PC-9 (cell line): ENCODE measurements around the gene FBXL15. TPM values are rescaled to one million over a fixed set of nuclear protein-coding genes. Genes with fewer than 3 reads are reported as not detected.

Source experiments
- BruUV-seq: library from RNA; stranded (reverse); fragments of 400-500 nt; replicated peaks from 2 replicates; lab custom pipeline; 2021; lab: Mats Ljungman, UMichigan
- CTCF ChIA-PET: fragments of 300-600 bp; sonication (Branson Sonifier 250); formaldehyde crosslinking; loops from one replicate; lab custom pipeline; 2022; ENCODE audit warnings: antibody characterized with exemption; lab: Charles Lee
- POLR2A ChIA-PET: fragments of 300-600 bp; sonication (Branson Sonifier 250); formaldehyde crosslinking; loops from one replicate; lab custom pipeline; 2022; ENCODE audit warnings: antibody characterized with exemption; ENCODE audit not compliant: unreplicated experiment; lab: Charles Lee
- DNase-seq, 2 experiments: peaks; one replicate each; pipeline versions ENCODE4 v3.0.0 to v3.0.0-alpha.2; 2015 to 2022; ENCODE audit warnings: mixed read lengths in 1 of 2
- H2AFZ ChIP-seq: fragments of 200-600 bp; sonication (generic); 2 replicates; pipeline ENCODE4 v1.8.1; 2017; ENCODE audit warnings: antibody characterized with exemption
- H3F3A ChIP-seq: fragments of 200-600 bp; sonication (generic); 2 replicates; pipeline ENCODE4 v1.8.1; 2017; ENCODE audit warnings: antibody characterized with exemption, mild to moderate bottlenecking, low read depth; ENCODE audit not compliant: insufficient read depth
- H3K27ac ChIP-seq: fragments of 200-600 bp; sonication (generic); 2 replicates; pipeline ENCODE4 v1.6.1; 2016; ENCODE audit warnings: mixed run types
- H3K27me3 ChIP-seq: fragments of 200-600 bp; sonication (generic); 2 replicates; pipeline ENCODE4 v1.6.1; 2016; ENCODE audit warnings: low read depth, mixed run types; ENCODE audit not compliant: insufficient read depth
- H3K36me3 ChIP-seq: fragments of 200-600 bp; sonication (generic); 2 replicates; pipeline ENCODE4 v1.6.1; 2016; ENCODE audit warnings: low read depth, mixed run types
- H3K4me1 ChIP-seq: fragments of 200-600 bp; sonication (generic); replicated peaks from 2 replicates; pipeline ENCODE4 v1.6.1; 2016; ENCODE audit warnings: mixed run types; ENCODE audit not compliant: insufficient read depth
- H3K4me2 ChIP-seq: fragments of 200-600 bp; sonication (generic); 2 replicates; pipeline ENCODE4 v1.6.1; 2017; ENCODE audit warnings: mixed run types
- H3K4me3 ChIP-seq: fragments of 200-600 bp; sonication (generic); 2 replicates; pipeline ENCODE4 v1.6.1; 2016; ENCODE audit warnings: mixed run types
- H3K79me2 ChIP-seq: fragments of 200-600 bp; sonication (generic); 2 replicates; pipeline ENCODE4 v1.6.1; 2017; ENCODE audit warnings: low read depth, mixed run types
- H3K9me2 ChIP-seq: fragments of 200-600 bp; sonication (generic); 2 replicates; pipeline ENCODE4 v1.8.1; 2017; ENCODE audit warnings: mild to moderate bottlenecking; ENCODE audit not compliant: insufficient read depth
- H3K9me3 ChIP-seq: fragments of 200-600 bp; sonication (generic); 2 replicates; pipeline ENCODE4 v1.8.1; 2016; ENCODE audit warnings: low read depth; ENCODE audit not compliant: insufficient read depth
- H4K20me1 ChIP-seq: fragments of 200-600 bp; sonication (generic); 2 replicates; pipeline ENCODE4 v1.8.1; 2017; ENCODE audit not compliant: insufficient read depth
- EZH2 ChIP-seq: fragments of 200-600 bp; sonication (generic); IDR thresholded peaks from 2 replicates; pipeline ENCODE4 v1.8.0; 2017; ENCODE audit warnings: antibody characterized with exemption, low read depth
- intact Hi-C: fragments of 100-400 bp; cut with micrococcal nuclease; formaldehyde crosslinking; loops from one replicate; pipeline ENCODE4 v1.10.0; 2022; ENCODE audit not compliant: unreplicated experiment
- total RNA-seq: library from RNA; stranded (reverse); gene quantifications from 2 replicates; pipeline ENCODE4 v1.2.3, GENCODE V29; 2021
- TF ChIP-seq, protein P1 (sequence below): fragments of 200-600 bp; sonication (generic); conservative IDR thresholded peaks from 2 replicates; pipeline ENCODE4 v1.6.1; 2017; ENCODE audit warnings: mixed run types, antibody characterized with exemption, mild to moderate bottlenecking, moderate library complexity

Gene FBXL15
- total RNA-seq, 1 experiment from 2014 or later: 6.2 TPM

DNA sequence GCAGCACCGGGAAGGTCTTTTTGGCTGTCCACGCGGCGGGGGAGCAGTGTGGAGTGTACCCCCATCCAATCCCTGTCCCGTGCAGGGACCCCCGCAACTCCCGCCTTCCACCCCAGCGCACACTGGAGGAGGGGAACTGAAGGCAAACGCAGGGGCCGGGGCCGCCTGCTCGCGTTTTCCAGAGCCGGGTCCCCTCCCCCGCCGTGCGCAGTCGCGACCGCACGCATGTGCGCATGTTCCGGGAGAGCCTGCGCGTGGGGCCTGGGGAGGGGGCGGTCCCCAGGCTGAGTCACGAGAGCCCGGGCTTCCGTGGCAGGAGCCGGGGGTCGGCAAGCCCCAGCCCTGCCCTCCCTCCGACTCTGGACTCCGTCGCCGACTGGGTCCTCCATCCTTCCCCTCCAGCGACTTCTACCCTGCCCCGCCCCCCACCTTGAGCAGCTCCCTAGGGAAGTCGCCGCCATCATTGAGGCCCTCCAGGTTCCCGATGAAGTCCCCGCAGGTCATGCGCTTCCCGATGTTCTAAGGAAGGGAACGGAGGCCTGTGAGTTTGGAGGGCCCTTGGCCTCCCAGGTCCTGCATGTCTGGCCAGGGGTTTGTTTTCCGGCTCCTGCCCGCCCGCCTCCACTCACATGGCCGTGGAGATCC is 10.1 kb upstream of the FBXL15 start:
- no peak for DNase-seq
- H3K4me3 ChIP-seq: no peak overlapping the region
- no peak overlapping the region for H3K27ac ChIP-seq
- H3K4me2 ChIP-seq: no peak overlapping the region
- no peak for TF ChIP-seq EZH2
- TF ChIP-seq, protein P1, sequence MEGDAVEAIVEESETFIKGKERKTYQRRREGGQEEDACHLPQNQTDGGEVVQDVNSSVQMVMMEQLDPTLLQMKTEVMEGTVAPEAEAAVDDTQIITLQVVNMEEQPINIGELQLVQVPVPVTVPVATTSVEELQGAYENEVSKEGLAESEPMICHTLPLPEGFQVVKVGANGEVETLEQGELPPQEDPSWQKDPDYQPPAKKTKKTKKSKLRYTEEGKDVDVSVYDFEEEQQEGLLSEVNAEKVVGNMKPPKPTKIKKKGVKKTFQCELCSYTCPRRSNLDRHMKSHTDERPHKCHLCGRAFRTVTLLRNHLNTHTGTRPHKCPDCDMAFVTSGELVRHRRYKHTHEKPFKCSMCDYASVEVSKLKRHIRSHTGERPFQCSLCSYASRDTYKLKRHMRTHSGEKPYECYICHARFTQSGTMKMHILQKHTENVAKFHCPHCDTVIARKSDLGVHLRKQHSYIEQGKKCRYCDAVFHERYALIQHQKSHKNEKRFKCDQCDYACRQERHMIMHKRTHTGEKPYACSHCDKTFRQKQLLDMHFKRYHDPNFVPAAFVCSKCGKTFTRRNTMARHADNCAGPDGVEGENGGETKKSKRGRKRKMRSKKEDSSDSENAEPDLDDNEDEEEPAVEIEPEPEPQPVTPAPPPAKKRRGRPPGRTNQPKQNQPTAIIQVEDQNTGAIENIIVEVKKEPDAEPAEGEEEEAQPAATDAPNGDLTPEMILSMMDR: no peak
- no peaks in the 10 kb centered on the region for H3K9me2 ChIP-seq
- no peak overlapping the region for H2AFZ ChIP-seq
- H4K20me1 ChIP-seq: no peaks in the 10 kb centered on the region
- POLR2A ChIA-PET: no interaction called here
- no peaks in the 10 kb centered on the region for H3K79me2 ChIP-seq
- H3K27me3 ChIP-seq: peaks cover 47% of the 10 kb centered on the region
- intact Hi-C loops: no loop called here
- H3K4me1 ChIP-seq: no peaks in the 10 kb centered on the region
- no peaks in the 10 kb centered on the region for H3F3A ChIP-seq
- no peaks in the 10 kb centered on the region for H3K9me3 ChIP-seq
- BruUV-seq: no TSS peak
- CTCF ChIA-PET: no interaction called here
- no peaks in the 10 kb centered on the region for H3K36me3 ChIP-seq

DNA sequence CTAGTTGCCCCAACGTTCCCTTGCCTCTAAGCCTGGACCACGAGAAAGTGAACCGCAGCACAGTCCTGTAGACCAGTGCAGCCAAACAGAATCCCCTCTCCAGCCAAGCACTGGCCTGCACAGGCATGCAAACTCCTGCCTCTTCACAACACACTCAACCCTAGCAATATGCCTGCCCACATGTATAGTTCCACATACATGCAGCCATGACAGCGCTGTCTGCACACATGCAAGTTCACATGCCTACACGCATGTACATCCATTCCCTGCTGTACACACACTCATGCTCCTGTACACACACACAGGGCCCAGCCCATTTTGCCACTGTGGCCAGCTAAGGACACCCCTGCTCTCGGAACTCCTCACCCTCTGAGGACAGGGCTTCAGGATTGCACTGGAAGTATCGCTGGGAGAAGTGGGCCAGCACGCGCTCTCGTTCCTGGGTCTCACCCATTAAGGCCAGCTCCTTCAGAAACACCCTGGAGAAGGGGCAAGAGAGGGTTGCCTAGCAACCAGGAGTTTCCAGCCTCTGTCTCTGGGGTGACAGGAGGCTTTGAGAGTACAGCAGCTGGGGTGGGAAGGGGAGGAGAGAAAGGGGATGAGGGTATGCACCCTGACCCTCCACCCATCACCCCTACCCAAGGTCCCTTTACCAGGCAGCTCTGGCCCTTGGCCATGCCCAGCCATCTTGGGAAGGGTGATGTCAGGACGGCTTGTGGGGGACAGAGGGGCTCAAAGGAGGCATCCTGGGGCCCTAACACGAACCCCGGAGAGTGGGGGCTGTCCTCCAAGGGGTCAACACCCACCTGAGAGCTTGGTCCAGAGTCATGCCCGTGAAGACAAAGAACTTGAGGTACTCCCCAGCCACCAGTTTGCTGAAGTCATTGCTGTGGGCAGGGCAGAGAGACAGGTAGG is 9.0 kb upstream of the FBXL15 start:
- intact Hi-C loops: no loop called here
- CTCF ChIA-PET: interaction anchor here (0.6 kb wide), 1 partner anchor 10 kb away, joined by 4 read pairs; no protein-coding TSS in a partner anchor
- no peak overlapping the region for H3K4me2 ChIP-seq

DNA sequence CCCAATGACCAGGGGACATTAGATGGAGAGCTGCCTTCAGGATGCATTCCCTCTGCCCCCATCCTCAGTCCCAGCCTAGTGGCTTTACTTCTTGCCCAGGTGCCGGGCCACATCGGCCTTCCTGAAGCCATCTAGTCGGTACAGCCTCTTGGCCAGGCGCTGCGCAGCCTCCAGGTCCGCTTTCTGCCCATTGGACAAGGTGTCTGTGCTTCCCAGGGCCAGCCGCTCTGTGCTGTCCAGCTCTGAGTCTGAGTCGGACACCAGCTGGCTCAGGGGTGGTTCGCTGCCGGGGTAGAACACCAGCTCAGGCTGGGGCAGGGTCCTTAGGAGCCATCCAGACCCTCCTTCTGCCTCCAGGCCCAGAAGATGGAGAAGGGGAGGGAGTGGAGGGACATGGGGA is 8.3 kb upstream of the FBXL15 start:
- H3F3A ChIP-seq: no peaks in the 10 kb centered on the region
- TF ChIP-seq, protein P1: no peak
- no peak for TF ChIP-seq EZH2
- no peak overlapping the region for H3K27ac ChIP-seq
- BruUV-seq: no TSS peak
- H3K9me3 ChIP-seq: no peaks in the 10 kb centered on the region
- H3K4me2 ChIP-seq: no peak overlapping the region
- no peak for DNase-seq
- intact Hi-C loops: no loop called here
- no peaks in the 10 kb centered on the region for H3K79me2 ChIP-seq
- no peaks in the 10 kb centered on the region for H3K9me2 ChIP-seq
- no peaks in the 10 kb centered on the region for H3K36me3 ChIP-seq
- no peak overlapping the region for H3K4me3 ChIP-seq
- H4K20me1 ChIP-seq: no peaks in the 10 kb centered on the region
- peaks cover 55% of the 10 kb centered on the region for H3K27me3 ChIP-seq
- POLR2A ChIA-PET: no interaction called here
- no peaks in the 10 kb centered on the region for H3K4me1 ChIP-seq
- H2AFZ ChIP-seq: no peak overlapping the region
- CTCF ChIA-PET: no interaction called here

More for the DNA sequence above, 9.0 kb upstream of the FBXL15 start:
- H3K9me3 ChIP-seq: no peaks in the 10 kb centered on the region
- no peak overlapping the region for H3K27ac ChIP-seq
- H2AFZ ChIP-seq: no peak overlapping the region
- no peaks in the 10 kb centered on the region for H3K79me2 ChIP-seq
- TF ChIP-seq EZH2: no peak
- TF ChIP-seq, protein P1: no peak
- H3F3A ChIP-seq: no peaks in the 10 kb centered on the region
- DNase-seq: no peak
- BruUV-seq: no TSS peak
- no peaks in the 10 kb centered on the region for H3K36me3 ChIP-seq
- H3K4me3 ChIP-seq: no peak overlapping the region
- no peaks in the 10 kb centered on the region for H3K4me1 ChIP-seq
- no peaks in the 10 kb centered on the region for H4K20me1 ChIP-seq
- POLR2A ChIA-PET: no interaction called here
- H3K9me2 ChIP-seq: no peaks in the 10 kb centered on the region
- H3K27me3 ChIP-seq: peaks cover 55% of the 10 kb centered on the region
